ENCODE results near the gene CNTNAP5. TPM values are rescaled to one million over a fixed set of nuclear protein-coding genes. Genes with fewer than 3 reads are reported as not detected.

CNTNAP5 gene
- total RNA-seq, 2 donors from 2014 or later = not detected

DNA sequence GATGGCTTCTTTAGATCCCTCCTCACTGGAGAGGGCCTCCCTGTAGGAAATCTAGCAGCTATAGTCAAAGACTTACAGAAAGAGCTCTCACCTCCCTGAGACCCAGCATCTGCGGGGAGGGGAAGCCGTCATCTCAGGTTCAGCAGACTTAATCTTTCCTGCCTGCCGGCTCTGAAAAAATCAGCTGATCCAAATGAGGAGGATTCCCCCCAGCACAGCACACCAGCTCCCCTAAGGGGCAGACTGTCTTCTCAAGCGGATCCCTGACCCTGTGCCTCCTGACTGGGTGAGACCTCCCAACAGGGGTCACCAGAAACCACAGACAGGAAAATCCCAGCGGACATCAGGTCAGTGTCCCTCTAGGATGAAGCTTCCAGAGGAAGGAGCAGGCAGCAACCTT is 601.9 kb downstream of the CNTNAP5 start:
- DNase-seq (ENCODE audit: low spot score) = no peak
- intact Hi-C loops (cut with DNase I) = no loop called here

DNA sequence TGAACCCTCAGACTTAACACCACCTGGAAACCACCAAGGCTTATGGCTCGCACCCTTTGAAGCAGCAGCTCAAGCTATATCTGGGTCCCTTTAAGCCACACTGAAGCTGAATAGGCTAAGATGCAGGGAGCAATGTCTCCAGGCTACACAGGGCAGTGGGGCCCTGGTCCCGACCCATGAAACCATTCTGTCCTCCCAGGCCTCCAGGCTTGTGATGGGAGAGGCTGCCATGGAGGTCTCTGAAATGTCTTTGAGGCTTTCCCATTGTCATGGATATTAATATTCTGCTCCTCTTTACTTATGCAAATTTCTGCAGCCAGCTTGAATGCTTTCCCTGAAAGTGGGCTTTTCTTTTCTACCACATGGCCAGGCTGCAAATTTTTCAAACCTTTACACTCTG is 608.7 kb downstream of the CNTNAP5 start:
- DNase-seq (ENCODE audit: low spot score) = no peak

DNA sequence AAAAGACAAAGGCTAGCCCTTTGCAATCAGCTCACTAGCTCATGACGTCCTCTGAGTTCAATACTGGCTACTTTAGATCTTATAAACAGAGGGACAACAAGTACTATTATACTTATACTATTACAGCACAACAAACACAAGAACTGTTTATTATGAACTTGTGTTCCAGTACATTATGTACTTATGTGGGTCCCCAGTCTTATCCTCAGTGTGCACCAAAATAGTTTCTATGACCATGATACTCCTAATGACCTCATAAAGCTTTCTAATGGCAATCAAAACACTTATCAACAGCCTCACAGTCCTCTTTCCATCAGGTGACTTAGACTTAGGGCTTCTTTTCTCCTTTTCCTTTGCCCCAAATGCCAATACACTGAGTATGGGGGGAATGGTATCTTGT is 614.4 kb downstream of the CNTNAP5 start:
- intact Hi-C loops (cut with DNase I) = no loop called here
- no peak for DNase-seq (ENCODE audit: low spot score)

More for the DNA sequence above, 608.7 kb downstream of the CNTNAP5 start:
- intact Hi-C loops (cut with DNase I) = no loop called here

DNA sequence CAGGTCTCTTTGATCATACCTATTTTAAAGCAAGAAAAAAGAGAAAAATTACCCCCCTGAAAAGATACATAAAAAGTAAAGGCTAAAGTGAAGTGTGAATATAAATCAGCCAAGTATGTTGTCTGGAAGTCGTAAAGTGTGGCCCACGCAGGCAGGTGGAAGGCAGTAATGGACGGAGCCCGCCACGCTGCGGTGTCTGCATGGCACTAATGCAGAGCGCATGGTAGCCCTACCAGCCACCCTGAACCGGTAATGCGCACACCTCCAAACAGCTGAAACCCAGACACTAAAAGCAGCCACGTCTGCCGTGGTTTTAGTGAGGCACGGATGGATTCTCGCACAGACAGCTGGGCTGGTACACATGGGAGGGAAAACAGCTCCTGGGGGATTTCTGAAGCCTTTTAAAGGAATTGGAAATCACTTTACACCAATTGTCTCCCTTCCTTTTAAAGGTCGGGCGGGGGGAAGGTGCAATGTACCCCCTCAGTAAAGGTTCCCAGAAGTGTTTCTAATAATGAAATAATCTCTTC is 615.2 kb downstream of the CNTNAP5 start:
- intact Hi-C loops (cut with DNase I) = no loop called here
- no peak for DNase-seq (ENCODE audit: low spot score)

DNA sequence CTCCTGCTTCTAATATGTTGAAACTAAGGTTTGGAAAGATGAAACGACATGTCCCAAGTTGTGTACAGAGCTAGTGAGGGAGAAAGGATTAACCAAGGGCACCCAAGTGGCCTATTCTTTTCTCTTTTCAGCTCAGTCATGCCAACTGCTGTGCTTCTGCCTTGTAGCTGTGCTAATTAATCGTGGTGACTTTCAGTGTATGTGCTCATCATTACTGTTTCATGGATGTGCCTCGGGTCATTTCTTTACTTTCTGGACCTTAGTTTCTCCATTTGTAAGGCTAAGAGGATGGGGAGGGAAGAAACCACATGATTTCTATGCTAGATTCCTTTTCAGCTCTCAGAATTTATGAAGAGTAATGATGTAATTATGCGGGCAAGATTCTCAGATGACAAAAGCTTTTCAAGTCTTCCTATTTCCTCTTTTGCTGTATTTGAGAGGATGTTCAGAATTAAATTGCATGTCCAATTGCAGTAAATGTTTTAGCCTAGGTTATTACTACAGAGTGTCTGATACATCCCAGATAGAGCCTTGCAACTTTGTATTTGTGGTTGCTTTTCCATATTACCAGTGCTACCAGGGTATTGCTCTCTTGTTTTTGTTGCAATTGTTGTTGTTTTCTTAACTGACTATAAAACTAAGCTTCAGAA is 621.2 kb downstream of the CNTNAP5 start:
- intact Hi-C loops (cut with DNase I) = loop anchor here in 1 of 2 donors (5.0 kb wide), 1 partner anchor 1174 kb away; no protein-coding TSS in a partner anchor
- DNase-seq (ENCODE audit: low spot score) = no peak

DNA sequence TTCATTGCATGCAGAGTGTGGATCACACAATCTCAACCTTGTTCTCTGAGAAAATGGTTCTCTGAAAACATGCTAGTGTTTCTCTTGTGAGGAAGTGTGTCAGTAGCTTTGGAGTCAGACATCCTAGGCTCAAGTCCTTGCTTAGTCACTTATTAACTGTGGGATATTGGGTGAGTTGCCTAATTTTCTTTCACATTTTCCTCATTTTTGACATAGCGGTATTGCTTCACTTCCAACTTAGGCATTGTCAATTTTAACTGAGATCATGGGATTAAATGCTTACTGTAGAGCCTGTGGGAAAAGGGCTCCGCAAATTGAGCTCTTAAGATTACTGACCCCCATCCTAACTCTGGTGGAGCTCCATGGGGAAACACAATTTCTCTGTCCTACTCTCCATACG is 622.2 kb downstream of the CNTNAP5 start:
- intact Hi-C loops (cut with DNase I) = loop anchor here in 1 of 2 donors (5.0 kb wide), 1 partner anchor 1175 kb away; no protein-coding TSS in a partner anchor
- DNase-seq (ENCODE audit: low spot score) = no peak

DNA sequence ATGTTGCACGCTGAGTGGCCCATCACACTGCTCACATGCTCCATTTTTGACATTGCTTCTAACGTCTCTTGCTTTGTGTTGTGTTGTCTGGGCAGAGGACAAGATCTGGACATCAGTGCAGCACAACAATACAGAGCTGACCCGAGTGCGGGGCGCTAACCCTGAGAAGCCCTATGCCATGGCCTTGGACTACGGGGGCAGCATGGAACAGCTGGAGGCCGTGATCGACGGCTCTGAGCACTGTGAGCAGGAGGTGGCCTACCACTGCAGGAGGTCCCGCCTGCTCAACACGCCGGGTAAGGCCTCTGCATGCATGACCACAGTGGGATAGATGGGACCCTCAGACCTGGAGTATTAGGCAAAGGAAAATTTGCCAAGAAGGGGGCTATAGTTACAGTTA is 622.6 kb downstream of the CNTNAP5 start:
- intact Hi-C loops (cut with DNase I) = loop anchor here in 1 of 2 donors (5.0 kb wide), 1 partner anchor 1175 kb away; no protein-coding TSS in a partner anchor
- no peak for DNase-seq (ENCODE audit: low spot score)

DNA sequence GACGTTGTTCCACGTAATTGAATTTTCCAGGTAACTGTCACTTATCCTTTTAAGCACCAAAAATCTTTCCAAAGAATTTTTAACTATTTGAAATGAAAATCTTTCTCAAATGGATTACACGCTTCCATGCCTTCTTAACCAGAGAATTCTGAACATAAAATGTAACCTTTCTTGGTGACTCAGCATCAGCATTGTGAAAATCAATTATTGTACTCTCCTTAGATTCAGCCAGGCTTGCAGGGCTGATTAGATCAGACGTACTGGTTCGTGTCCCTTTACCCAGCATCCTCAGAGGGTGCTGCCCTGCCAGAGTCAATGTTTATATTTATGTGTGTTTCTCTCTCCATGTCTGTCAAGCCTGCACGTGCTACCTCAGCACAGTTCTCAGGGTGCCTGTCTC is 623.9 kb downstream of the CNTNAP5 start:
- no peak for DNase-seq (ENCODE audit: low spot score)
- intact Hi-C loops (cut with DNase I) = loop anchor here in 1 of 2 donors (5.0 kb wide), 1 partner anchor 1177 kb away; no protein-coding TSS in a partner anchor

DNA sequence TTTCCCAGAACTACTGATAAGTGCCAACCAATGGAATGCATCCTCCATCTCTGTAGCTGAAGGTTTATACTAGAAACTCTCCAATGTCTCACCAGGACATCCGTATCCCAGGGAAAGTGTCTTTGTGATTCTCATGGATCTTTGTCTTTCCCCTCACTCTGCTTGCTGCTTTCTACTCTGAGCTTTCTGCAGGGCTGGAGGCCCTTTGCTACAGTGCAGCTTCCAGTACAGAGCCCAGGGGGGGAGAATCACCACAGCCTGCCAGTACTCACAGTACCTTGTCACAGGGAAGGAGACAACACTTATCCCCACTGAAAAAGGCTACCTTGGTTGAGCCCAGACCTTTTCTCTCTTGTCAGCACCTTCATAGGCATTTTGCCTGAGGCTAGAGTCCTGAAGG is 627.0 kb downstream of the CNTNAP5 start:
- intact Hi-C loops (cut with DNase I) = no loop called here
- no peak for DNase-seq (ENCODE audit: low spot score)

DNA sequence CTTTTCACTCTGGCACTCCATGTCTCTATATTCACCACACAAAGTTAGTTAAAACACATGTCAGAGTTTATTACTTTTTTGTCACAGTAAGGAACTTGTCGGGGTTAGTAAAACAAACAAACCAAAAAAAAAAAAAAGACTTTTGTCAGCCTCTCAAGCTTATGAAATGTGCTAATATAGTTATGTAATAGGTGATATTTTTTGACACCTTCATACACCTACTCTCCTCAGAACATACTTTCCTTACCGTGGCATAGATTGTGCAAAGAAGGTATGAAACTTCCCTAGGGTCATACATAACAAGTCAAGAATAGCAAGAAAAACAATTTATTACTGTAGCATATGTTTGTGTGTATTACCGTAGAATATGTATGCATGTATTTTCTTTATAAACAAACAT is 633.3 kb downstream of the CNTNAP5 start:
- intact Hi-C loops (cut with DNase I) = no loop called here
- no peak for DNase-seq (ENCODE audit: low spot score)

DNA sequence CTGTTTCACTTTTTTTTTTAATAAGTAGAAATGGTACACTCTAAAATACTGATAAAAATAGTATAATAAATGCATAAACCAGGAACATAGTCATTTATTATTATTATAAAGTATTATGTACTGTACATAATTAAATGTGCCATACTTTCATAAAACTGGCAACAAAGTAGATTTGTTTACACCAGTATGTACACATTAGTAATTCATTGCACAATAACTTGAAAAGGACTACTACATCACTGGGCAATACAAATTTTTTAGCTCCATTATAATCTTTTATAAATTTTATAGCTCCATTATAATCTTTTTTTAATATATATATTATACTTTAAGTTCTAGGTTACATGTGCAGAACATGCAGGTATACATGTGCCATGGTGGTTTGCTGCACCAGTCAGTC is 636.5 kb downstream of the CNTNAP5 start:
- intact Hi-C loops (cut with DNase I) = no loop called here

DNA sequence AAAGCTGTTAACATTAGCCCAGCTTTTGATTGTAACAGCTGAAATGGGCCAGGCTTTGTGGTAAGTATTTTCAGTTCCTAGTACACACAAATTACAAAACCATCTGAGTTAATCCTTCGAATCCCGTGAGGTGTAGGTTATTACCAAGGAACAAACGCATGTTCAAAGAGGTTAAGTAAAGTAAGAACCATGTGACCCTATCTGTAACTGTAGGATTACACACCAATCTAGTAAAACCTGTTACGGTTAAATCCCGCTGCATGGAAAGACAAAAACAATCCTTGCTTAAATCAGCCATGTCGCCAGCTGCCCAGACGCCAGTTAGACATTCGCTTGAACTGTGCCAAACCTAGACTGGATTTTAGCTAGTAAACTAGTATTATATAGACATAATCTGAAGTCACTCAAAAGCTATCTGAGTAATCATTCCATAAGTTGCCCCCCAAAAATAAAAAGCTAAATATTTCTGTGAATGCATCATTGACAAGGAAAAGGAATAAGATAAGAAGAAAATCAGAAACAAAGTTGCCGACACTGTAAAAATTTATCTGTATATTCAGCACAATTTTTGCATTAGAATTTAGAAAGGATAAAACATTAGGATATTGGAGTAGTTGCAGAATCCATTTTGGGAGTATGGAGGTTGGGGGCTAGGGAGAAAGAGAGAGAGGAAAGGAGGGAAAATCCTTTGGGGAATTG is 638.0 kb downstream of the CNTNAP5 start:
- no peak for DNase-seq (ENCODE audit: low spot score)
- intact Hi-C loops (cut with DNase I) = no loop called here

More for the DNA sequence above, 636.5 kb downstream of the CNTNAP5 start:
- no peak for DNase-seq (ENCODE audit: low spot score)

DNA sequence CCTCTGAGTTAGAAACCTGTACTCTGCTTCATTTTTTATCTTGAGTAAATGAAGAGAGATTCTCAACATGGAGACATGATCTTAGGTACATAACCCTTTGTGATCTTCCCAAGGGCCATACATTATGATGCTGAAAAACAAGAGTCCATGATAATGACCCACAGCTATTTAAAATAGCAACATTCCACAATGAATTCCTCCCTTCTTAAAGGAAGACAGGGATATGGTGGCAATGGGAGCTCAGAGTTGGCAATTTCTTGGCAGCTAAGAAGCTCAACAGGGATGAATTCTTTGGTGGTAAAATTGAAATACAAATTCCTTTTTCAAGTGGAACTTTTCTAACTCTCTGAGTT is 638.5 kb downstream of the CNTNAP5 start:
- DNase-seq (ENCODE audit: low spot score) = no peak
- intact Hi-C loops (cut with DNase I) = no loop called here

DNA sequence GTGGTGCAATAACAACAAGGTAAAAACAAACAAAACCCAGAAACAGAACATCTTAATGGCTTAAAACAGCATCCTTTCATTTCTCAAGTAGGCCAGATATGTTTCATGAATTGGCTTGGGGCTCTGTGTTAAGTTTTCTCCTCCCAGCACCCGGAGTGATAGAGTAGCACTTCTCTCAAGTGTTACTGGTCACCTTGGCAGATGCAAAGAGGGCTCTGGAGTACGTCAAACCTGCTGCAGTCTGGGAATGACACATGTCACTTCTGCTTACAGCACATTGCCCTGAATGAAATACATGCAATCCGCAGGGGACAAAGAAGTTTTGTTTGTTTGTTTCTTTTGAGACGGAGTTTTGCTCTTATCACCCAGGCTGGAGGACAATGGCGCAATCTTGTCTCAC is 639.3 kb downstream of the CNTNAP5 start:
- no peak for DNase-seq (ENCODE audit: low spot score)
- intact Hi-C loops (cut with DNase I) = no loop called here

DNA sequence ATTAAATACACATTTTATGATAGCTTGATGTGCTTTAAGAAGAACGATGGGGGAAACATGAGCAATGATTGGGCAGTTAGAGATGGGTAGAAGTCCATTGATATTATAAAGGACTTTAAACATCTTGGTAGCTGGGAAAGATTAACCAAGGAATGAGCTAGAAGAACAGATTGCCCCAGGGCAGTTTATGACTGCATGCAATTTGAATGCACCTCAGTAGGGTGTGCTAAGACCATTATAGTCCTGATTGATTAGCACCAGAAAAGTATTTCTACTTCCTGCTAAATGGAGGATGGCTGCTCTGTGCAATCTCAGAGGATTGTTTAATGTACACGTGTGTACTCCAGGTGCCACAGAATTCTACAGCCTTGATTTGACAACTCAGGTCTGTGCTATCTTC is 641.9 kb downstream of the CNTNAP5 start:
- intact Hi-C loops (cut with DNase I) = no loop called here
- DNase-seq (ENCODE audit: low spot score) = no peak

DNA sequence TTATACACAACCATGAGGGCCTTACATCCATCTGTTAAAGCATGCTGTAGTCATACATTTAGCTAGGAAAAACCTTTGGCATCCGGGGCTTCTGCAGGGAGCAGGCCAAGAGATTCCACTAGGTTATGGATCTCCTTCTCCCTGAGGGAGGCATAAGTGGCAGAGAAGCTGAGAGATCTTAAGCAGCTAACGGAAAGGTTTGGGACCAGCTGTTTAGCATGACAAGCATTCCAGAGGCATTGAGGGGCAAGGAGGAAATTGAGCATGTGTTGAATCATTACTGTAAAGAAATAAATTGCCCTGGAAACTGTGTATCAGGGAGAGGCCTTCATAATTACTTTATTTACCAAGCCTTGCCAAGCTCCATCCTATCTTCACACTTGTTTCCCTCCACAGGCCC is 643.1 kb downstream of the CNTNAP5 start:
- intact Hi-C loops (cut with DNase I) = no loop called here

DNA sequence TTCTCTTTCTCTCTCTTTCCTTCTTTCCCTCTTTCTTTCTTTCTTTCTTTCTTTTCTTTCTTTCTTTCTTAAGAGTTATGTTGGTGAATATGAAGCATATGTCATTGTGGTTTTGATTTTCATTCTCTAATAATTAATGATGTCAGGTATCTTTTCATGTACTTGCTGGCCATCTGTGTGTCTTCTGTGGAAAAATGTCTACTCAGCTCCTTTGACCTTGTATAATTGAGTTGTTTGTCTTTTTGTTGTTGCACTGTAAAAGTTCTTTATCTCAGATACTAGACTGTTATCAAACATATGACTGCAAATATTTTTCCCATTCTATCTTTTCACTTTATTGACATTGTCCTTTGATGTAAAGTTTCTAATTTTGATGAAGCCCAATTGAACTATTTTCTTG is 645.1 kb downstream of the CNTNAP5 start:
- intact Hi-C loops (cut with DNase I) = no loop called here
- DNase-seq (ENCODE audit: low spot score) = no peak

More for the DNA sequence above, 643.1 kb downstream of the CNTNAP5 start:
- DNase-seq (ENCODE audit: low spot score) = no peak

DNA sequence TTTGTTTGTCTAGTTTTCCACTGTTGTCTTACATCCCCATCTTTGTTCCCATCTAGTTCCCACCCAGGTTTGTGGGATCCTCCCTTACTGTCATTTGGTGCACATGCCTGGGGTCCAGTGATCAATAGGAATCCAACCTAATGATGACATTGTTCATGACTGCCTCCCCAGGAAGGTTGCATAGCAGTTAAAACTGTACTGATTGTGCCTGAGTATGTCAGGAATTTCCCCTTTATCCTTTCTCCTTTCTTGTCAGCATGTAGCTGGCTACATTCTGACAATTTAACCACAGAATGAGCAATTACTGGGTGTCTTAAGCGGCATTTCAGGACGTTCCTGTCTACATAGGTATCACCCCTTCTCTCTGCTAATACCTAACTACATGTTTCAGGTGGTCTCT is 653.0 kb downstream of the CNTNAP5 start:
- intact Hi-C loops (cut with DNase I) = no loop called here
- no peak for DNase-seq (ENCODE audit: low spot score)

DNA sequence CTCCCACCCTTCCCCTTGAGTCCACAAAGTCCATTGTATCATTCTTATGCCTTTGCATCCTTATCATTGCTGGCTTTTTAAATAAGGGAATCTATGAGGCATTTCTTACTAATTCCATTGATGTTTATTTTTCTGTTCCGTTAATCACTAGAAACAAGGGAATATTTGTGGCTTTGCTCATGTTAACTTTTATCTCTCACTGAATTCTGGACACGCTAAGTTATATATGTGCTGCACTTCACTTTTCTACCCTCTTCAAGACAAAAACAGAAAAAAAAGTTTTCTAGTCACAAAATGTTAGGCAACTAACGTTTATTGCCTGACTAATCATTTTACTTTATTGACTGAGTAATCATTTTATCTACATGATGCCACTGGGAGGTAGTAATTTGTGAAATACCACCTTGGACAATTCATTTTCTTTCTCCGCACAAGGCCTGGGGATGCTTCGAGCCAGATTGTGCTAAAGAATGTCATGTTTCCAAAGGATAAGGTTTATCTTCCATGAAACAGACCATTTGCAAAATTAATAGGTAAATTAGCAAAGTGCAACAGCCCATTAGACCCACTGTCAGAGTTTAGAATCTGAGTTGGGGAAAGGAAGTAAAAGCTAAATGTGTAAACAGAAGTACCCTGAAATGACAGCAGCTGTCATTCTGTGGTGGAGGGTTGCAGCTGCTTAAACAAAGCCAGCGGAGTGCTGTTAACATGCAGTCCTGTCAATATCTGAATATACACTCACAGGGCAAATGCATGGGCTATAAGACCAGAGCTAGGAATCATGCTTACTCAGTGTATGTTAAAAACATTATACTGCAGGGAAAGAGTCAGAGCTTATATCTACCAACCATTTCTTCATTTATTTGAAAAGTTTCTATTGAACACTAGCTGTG is 658.7 kb downstream of the CNTNAP5 start:
- intact Hi-C loops (cut with DNase I) = no loop called here
- DNase-seq (ENCODE audit: low spot score) = no peak

DNA sequence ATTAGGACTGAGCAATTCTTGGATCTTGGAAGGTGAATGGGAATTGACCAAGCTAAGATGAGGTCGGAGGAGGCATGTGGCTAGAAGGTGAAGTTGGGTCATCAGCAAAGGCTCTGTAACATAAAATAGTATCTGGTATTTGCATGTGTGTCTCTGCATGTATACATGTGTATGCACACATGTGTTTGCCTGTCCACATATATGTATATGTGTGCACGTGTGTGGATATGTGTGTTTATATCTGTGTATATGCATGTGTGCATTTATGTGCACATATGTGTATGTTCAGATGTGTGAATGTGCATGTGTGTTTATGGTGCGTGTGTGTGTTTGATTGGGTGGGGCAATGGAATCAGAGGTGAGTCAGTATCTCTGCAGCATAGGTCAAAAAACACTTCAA is 664.3 kb downstream of the CNTNAP5 start:
- DNase-seq (ENCODE audit: low spot score) = no peak
- intact Hi-C loops (cut with DNase I) = no loop called here
